Measurements from ENCODE around the gene TMA16. TPM values are rescaled to one million over a fixed set of nuclear protein-coding genes. Genes with fewer than 3 reads are reported as not detected.

The TMA16 gene
- 36.5 and 36.9 TPM in 2 replicates for total RNA-seq

GRCh38 chr4:163494360-163495241, at the start of gene TMA16:
TMA16 (plus strand) TSS chr4:163494690; CDS start chr4:163494802, 112 bp downstream.

GRCh38 chr4:163473576-163473975, 20.9 kb upstream of the TMA16 start, which contains the start of gene TKTL2:
TKTL2 (minus strand) TSS chr4:163473754; CDS start chr4:163473734, 20 bp downstream.

Other genes starting within 250 kb of the TMA16 start
- not detected in 2 replicates for gene NPY1R, start 162.1 kb upstream of the TMA16 start, total RNA-seq
- gene NPY5R, start 150.8 kb upstream of the TMA16 start, total RNA-seq, result not detected in 2 replicates
- gene TKTL2, start 20.9 kb upstream of the TMA16 start, total RNA-seq, result not detected in 2 replicates